ENCODE results near the gene SETBP1.
"Not testable (repeated sequence)": the region's sequence is repeated elsewhere in the genome, so short reads cannot be mapped to it uniquely, and the experiment has no call there.

SETBP1 gene

GRCh38 chr18:44796429-44797428 lies 116.0 kb downstream of the SETBP1 start:
- DNase-seq: no peak

DNA sequence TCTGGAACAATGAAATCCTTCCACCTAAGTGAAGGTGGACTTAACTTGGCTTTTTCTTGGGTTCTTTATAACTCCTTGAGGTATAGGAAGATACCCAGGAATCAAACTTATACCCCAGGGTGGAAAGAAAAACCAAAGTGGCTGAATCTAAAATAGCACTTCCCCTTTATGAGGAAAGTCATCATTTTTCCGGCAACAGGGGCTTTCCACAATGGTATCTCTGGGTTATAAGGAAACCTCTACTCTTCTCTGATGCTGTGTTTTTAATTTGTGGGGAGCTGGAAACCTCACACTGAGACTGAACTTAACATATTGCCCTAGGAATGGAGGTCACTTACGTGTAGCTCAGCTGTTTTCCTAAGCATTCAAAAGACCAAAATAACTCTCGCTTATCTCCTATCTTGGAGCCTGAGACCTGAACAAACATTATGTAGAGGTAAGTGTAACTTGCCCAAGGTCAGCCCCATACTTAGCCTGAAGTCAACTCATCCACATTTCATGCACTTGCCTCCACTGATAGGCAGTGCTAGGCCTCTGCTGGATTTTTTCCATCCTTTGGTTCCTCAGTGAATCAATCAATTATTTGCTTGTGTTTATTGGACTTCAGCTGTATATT lies 117.9 kb downstream of the SETBP1 start:
- no peak for DNase-seq

- DNase-seq: no peak
Observed at GRCh38 chr18:44799382-44799906, 118.8 kb downstream of the SETBP1 start.

DNA sequence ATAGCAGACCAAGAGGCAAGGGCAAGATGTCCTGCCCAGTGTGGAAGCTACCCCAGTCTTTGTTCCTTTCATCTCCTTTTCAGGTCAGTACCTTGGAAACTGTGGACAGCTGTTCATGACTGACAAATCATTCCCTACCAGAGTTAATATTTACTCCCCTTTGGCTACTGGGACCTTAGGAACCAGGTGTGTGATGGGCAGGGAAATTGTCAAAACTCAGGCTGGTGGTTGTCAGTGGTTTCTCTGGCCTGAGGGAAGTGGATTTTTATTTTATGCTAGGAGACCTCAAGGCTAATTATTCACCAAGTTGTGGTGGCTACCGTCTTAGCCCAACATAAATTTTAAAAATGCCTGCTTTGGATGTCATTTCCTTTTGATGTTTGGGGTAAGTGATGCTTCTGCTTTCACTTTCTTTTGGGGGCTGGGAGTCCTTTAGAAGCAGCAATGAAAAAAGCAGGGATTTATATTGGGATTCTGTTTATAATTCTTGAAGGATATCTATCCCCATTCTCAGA lies 119.3 kb downstream of the SETBP1 start:
- DNase-seq: no peak

DNA sequence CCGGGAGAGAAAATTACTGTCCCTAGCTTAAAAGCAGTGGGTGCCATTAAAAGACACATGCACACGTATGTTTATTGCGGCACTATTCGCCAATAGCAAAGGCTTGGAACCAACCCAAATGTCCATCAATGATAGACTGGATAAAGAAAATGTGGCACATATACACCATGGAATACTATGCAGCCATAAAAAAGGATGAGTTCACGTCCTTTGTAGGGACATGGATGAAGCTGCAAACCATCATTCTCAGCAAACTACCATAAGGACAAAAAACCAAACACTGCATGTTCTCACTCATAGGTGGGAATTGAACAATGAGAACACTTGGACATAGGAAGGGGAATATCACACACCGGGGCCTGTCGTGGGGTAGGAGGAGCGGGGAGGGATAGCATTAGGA lies 120.1 kb downstream of the SETBP1 start:
- DNase-seq: not testable (repeated sequence)

GRCh38 chr18:44801781-44802180 lies 121.1 kb downstream of the SETBP1 start:
- DNase-seq: no peak

DNA sequence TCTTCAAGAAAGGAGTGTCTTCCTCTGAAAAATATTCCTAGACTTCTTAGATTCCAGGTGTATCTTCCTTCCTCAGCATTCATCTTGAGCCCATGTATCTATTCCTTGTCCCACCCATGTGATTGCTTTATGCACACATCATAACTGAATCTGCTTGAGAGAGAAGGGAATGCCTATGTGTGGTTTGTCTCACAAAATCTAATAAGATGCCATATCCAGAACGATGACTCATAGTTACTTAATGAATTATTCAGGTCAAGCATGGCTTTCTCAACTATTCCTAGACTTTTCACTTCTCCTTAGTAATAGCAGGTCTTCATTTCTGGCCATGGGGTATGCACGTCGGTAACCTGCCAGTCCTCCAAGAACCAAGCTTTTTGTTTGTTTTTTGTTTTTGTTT lies 121.8 kb downstream of the SETBP1 start:
- no peak for DNase-seq

- DNase-seq: no peak
Observed at GRCh38 chr18:44803019-44803650, 122.4 kb downstream of the SETBP1 start.

- DNase-seq: no peak
Observed at GRCh38 chr18:44804033-44804432, 123.3 kb downstream of the SETBP1 start.

- no peak for DNase-seq
Observed at GRCh38 chr18:44805176-44805575, 124.5 kb downstream of the SETBP1 start.

GRCh38 chr18:44805643-44806042 lies 125.0 kb downstream of the SETBP1 start:
- DNase-seq: no peak

DNA sequence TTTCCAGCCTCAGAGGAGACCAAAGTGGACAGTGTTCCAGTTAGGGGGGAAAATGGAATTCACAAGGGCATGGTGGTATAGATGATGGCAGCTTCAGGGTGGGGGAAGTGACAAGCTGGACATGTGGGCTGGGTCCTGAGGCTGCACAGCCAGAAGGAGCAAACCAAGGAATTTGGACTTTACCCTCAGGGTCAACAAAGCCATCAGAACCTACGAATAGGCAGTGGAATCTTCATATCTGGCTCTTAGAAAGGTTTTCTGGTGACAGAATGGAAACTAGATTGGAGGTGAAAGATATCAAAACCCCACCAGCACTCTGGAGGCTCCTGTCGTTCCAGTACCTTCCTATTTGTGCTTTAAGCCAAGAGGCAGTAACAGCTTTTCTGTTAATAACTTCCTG lies 127.1 kb downstream of the SETBP1 start:
- DNase-seq: no peak

- no peak for DNase-seq
Observed at GRCh38 chr18:44811572-44812125, 131.0 kb downstream of the SETBP1 start.

GRCh38 chr18:44812426-44812825 lies 131.7 kb downstream of the SETBP1 start:
- DNase-seq: no peak

GRCh38 chr18:44813586-44813985 lies 132.9 kb downstream of the SETBP1 start:
- DNase-seq: no peak

DNA sequence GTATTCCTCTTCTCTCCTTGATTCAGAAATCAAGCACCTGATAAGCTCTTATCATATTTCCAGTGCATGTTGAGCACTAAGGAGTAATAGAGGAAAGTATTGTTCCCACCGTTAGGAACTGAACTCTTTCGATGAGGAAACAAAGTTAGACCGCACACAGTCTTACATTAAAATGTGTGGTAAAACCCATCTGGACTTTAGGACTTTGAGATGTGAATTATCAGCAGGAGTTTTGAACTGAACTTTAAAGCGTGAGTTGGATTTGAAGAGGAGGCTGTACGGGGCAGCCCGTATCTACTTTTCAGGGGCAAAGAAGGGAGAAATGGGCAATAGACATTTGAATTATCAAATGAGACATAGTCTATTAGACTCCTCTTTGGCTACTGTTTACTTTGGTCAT lies 134.4 kb downstream of the SETBP1 start:
- DNase-seq: no peak

- no peak for DNase-seq
Observed at GRCh38 chr18:44816050-44816449, 135.4 kb downstream of the SETBP1 start.

- DNase-seq: no peak
Observed at GRCh38 chr18:44816477-44816876, 135.8 kb downstream of the SETBP1 start.

GRCh38 chr18:44817831-44818473 lies 137.3 kb downstream of the SETBP1 start:
- no peak for DNase-seq

GRCh38 chr18:44818668-44819403 lies 138.1 kb downstream of the SETBP1 start:
- no peak for DNase-seq

- peak; percentile 54 for DNase-seq
Observed at GRCh38 chr18:44819944-44820510, 139.3 kb downstream of the SETBP1 start.

All from midbrain (tissue), 1 donor.